Measurements from ENCODE around the gene DLL4.

The DLL4 gene

GRCh38 chr15:40964634-40965033, 35.5 kb downstream of the DLL4 start:
- Histone ChIP-seq H3K27me3 (no peaks in the 10 kb centered on the region), H3K36me3 (no peaks in the 10 kb centered on the region), H3K27ac (no peak overlapping the region), H3K9me3 (no peaks in the 10 kb centered on the region), H3K4me1 (peaks cover 0 to 4% (median 0%) of the 10 kb centered on the region in 4 donors), H3K4me3 (no peak overlapping the region)
- no peak for DNase-seq
- no peak for TF ChIP-seq CTCF (IDR thresholded peaks at IDR 0.05)
- intact Hi-C loops (cut with DNase I; ENCODE audit: low total_unique reads) = no loop called here

- intact Hi-C loops (cut with DNase I; ENCODE audit: low total_unique reads) = no loop called here
- Histone ChIP-seq H3K27ac (no peak overlapping the region), H3K27me3 (no peaks in the 10 kb centered on the region), H3K4me1 (peaks cover 0 to 17% (median 0%) of the 10 kb centered on the region in 4 donors), H3K4me3 (no peak overlapping the region), H3K9me3 (no peaks in the 10 kb centered on the region), H3K36me3 (no peaks in the 10 kb centered on the region)
- TF ChIP-seq CTCF (IDR thresholded peaks at IDR 0.05) = no peak
- DNase-seq = no peak
Measured at GRCh38 chr15:40968290-40969085, 39.3 kb downstream of the DLL4 start.

GRCh38 chr15:40969363-40969762, 40.2 kb downstream of the DLL4 start:
- H3K36me3 ChIP-seq = no peaks in the 10 kb centered on the region
- H3K27ac ChIP-seq = no peak overlapping the region
- H3K27me3 ChIP-seq = no peaks in the 10 kb centered on the region
- H3K4me3 ChIP-seq = no peak overlapping the region
- intact Hi-C loops (cut with DNase I; ENCODE audit: low total_unique reads) = no loop called here
- no peak for DNase-seq
- no peaks in the 10 kb centered on the region for H3K9me3 ChIP-seq
- no peak for TF ChIP-seq CTCF (IDR thresholded peaks at IDR 0.05)
- H3K4me1 ChIP-seq = peaks cover 0 to 17% (median 0%) of the 10 kb centered on the region in 4 donors

- intact Hi-C loops (cut with DNase I; ENCODE audit: low total_unique reads) = no loop called here
- H3K27me3 ChIP-seq = no peaks in the 10 kb centered on the region
- peak overlapping the region in 1 of 2 donors; percentile 62 for H3K27ac ChIP-seq
- no peaks in the 10 kb centered on the region for H3K9me3 ChIP-seq
- peak in 1 of 2 experiments; percentile 27 for TF ChIP-seq CTCF (IDR thresholded peaks at IDR 0.05)
- H3K4me1 ChIP-seq = peaks cover 0 to 47% (median 19%) of the 10 kb centered on the region in 4 donors
- DNase-seq = no peak
- H3K4me3 ChIP-seq = no peak overlapping the region
- H3K36me3 ChIP-seq = peaks cover 19 to 38% (median 22%) of the 10 kb centered on the region in 3 donors
Measured at GRCh38 chr15:40974879-40975278, 45.7 kb downstream of the DLL4 start.

- TF ChIP-seq CTCF (IDR thresholded peaks at IDR 0.05) = no peak
- H3K27ac ChIP-seq = peak overlapping the region; percentile 25 to 62
- H3K36me3 ChIP-seq = peaks cover 38 to 58% (median 39%) of the 10 kb centered on the region in 3 donors
- H3K4me3 ChIP-seq = no peak overlapping the region
- H3K9me3 ChIP-seq = no peaks in the 10 kb centered on the region
- H3K27me3 ChIP-seq = no peaks in the 10 kb centered on the region
- H3K4me1 ChIP-seq = peaks cover 0 to 57% (median 21%) of the 10 kb centered on the region in 4 donors
- no peak for DNase-seq
- intact Hi-C loops (cut with DNase I; ENCODE audit: low total_unique reads) = no loop called here
Measured at GRCh38 chr15:40976819-40977218, 47.7 kb downstream of the DLL4 start.

Measured in tibial artery (tissue), 4 donors.